HG02970 (cell line): ENCODE measurements around the gene SKIC3.
A peak's percentile ranks its signal among the peaks of the same experiment; 100 is the strongest.

Source experiments
- ATAC-seq: cut with Tn5 transposase; IDR thresholded peaks from one replicate; pipeline ENCODE4 v1.9.1; 2021; ENCODE audit warnings: mild to moderate bottlenecking, moderate library complexity, moderate number of reproducible peaks; ENCODE audit not compliant: unreplicated experiment, low FRiP score

SKIC3 gene

DNA sequence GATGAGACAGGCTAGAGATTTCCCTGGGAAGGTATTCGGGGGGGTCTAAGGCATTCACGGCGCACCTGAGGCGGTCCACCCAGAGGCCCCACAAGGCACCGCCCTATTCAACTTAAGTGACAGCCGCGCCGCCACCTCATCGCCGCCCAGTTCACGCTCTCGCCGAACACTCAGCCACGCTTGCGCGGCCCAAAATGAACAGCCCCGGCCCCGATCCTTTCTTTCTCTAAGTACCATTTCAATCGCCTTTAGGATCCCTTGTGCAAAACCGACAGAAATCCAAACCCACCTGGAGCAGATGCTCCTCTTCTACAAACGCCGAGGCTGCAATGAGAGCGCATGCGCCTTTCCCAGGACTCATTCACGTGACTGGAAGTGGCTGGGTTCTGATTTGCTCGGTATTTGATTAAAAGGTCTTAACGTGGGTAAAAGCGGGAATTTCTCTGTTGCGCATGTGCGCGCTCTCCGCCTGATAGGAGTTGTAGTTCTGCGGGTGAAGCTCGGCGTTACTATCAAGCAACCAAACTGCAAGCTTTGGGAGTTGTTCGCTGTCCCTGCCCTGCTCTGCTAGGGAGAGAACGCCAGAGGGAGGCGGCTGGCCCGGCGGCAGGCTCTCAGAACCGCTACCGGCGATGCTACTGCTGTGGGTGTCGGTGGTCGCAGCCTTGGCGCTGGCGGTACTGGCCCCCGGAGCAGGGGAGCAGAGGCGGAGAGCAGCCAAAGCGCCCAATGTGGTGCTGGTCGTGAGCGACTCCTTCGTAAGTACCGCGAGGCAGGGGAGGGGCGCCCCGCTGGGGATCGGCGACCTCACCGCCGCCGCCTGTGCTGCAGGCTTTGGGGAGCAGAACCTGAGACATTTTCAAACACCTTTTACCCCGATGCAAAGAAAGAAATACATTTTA is at the start of gene SKIC3, which contains the start of gene ARSK:
TSS of gene SKIC3 (minus strand) at position 331 of the 902 bp plus-strand sequence. CDS start 7,827 bp downstream, outside the sequence.
TSS of gene ARSK (plus strand) at position 455 of the 902 bp plus-strand sequence. CDS start at position 633, 178 bp downstream.
- ATAC-seq, result peak; percentile 89

DNA sequence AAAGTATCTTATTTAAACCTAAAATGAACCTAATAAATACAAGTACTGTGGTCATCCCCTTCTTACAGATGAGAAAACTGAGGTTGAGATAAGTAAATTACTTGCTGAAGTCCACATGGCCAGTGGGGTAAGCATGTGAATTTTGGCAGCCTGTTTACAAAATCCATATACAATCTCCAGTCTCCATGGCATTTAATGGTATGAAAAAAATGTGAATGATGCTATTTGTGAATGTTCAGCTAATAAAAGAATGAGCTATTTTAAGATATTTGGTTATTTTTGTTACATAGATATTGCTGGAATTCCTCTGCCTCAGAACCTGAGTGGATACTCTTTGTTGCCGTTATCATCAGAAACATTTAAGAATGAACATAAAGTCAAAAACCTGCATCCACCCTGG is 45.8 kb upstream of the SKIC3 start:
- ATAC-seq, result no peak

DNA sequence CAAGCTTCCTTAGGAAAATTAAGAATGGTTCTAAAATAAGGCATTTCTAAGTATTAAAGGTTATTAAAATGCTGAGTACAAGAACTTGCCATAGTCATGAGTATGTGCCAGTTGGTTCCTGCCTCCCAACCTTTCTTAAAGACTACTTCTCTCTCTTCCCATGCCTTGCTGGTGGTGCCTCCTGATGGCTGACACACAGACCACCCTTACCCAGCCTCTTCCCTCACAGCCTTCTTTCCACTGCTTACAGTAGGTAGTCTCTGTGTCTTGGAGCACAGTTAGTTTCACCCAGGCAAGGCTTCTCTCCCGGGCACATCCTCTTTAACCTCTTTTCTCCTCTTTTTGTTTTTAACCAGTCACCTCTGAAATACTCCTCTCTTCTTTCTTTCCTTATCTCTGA is 44.5 kb upstream of the SKIC3 start:
- no peak for ATAC-seq

DNA sequence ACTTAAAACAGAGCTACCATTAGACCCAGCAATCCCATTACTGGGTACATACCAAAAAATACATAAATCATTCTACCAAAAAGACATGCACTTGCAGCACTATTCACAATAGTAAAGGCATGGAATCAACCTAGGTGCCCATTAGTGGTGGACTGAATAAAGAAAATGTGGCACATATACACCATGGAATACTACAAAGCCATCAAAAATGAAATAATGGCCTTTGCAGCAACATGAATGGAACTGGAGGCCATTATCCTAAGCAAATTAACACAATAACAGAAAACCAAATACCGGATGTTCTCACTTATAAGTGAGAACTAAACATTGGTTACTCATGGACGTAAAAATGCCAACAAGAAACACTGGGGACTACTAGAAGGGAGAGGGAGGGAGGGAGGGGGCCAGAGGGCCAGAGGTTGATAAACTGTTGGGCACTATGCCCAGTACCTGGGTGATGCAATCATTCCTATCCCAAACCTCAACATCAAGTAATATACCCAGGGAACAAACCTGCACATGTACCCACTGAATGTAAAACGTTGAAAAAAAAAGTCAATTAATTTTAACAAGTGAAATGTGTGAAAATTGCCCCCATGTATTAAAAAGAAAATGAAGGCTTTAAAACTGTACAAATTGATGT is 40.6 kb upstream of the SKIC3 start:
- no peak for ATAC-seq

DNA sequence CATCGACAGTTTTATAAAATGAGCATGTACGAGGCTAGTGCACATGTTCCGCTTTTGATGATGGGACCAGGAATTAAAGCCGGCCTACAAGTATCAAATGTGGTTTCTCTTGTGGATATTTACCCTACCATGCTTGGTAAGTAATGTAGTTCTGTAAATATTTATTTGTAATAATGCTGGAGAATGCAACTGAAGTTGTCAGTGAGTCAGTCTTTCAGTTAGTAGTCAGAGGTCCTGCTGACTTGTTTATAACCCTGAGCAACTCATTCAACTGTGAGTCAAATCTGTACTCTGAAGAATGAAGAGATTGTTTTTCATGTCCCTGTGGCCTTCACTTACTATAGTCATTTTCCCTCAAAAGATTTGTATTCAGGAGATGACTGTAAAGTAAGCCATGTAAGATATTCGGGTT is 36.7 kb upstream of the SKIC3 start:
- ATAC-seq, result no peak

DNA sequence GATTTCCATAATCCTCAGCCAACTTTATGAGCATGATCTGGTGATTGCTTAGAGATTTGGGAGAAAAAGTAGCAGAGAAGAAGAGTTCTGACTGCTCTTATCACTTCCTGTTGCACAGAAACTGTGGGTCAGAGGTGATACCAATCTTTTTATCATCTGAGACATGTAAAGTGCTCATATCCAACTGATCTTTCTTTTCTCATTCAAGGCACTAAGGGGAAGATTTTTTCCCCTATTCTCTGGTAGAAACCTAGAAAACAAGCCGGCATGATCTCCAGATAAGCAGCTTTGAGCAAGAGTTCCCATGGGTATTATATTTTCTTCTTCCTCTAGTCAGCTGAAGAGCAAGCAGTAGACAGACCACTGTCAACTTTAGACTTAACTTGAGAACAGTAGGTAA is 36.1 kb upstream of the SKIC3 start:
- ATAC-seq, result no peak

DNA sequence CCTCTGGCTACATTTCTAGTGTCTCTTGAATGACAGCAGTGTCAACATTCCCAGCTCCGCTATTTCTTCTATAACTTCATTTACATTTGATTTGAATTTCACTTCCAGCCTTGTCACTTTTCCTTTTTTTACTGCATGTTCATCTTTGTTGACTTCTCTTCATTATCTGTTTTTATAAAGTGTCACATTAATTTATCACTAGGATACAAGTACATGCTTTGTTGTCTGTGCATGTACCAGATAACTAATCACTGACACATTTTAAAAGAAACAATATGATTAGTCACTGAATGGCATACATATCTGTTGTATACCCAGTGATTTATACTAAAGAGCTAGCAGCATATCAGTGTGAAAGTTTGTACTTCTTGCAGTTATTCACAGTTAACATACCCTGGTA is 29.2 kb upstream of the SKIC3 start:
- ATAC-seq, result no peak

DNA sequence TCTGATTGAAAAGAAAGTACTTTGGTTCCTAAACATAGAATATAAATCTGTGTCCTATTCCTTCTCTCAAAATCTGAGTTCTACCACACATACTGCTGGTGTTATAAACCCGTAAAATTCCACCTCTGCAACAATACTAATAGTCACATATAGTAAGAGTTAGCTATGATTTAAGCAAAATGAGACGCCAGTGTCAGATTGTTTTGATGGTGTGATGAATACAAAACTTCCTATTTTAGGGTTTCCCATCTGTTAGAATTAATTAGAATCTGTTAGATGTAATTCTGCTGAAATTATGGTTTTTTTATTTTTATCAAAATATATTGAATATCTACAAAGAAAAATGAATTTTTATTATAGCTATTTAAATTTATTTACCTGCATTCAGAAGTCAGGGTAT is 26.8 kb upstream of the SKIC3 start:
- no peak for ATAC-seq

DNA sequence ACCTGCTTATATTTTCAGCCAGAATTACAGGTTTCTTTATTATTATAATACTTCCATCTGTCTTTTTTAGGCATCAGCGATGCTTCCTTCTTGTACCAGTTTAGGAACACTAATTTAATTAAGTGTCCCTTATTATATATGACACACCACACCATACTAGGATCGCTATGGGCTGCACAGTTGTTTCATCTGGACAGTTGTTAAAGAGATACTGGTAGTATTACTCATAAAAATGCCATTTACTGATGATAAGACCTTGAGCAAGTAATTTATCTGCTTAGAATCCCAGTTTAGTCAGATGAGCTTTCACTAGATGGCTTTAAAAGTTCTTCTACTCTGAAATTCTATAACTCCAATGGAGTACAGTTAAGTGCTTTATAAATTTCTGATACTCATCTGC is 17.2 kb upstream of the SKIC3 start:
- no peak for ATAC-seq

DNA sequence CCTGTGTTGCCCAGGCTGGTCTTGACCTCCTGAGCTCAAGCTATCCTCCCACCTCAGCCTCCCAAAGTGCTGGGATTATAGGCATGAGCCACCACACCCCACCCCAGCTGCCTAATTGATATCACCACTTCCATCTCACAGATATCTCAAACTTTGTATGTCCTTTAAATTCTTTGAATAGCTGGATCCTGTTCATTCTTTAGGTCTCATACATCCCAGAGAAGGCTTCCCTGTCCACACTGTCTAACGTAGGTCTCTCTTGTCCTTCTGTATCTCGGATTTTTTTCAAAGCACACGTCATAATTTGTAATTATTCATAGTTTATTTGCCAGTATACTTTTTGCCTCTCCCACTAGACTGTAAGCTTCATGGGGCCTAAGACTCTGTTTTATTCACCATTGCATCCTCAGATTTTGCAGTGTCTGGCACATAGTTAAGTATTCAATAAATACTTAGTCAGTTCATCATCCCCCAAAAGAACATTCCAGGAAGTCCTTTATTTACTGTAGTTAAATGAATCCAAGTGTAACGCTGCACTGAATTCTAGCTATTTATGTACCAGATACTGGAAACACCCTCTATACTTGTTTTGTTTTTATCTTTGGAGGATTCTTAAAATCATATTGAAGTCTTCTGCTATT is 10.6 kb upstream of the SKIC3 start:
- no peak for ATAC-seq

DNA sequence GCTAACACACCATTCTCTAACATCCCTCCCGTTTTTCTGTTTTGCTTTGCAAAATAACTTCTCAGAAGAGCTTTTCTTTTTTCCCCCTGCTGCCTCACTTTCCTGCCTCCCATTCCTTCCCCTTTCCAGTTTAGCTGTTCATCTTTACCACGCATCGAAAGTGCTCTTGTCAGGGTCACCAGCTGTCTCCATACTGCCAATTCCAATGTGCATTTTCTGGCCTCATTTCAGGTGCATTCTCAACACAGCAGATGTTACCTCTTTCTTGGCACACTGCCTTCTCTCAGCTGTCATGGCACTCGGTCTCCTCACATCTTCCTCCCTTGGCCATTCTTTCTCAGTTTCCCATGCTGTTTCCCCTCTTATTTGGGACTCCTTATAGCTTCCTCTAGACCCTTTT is 9.7 kb upstream of the SKIC3 start:
- ATAC-seq, result no peak

DNA sequence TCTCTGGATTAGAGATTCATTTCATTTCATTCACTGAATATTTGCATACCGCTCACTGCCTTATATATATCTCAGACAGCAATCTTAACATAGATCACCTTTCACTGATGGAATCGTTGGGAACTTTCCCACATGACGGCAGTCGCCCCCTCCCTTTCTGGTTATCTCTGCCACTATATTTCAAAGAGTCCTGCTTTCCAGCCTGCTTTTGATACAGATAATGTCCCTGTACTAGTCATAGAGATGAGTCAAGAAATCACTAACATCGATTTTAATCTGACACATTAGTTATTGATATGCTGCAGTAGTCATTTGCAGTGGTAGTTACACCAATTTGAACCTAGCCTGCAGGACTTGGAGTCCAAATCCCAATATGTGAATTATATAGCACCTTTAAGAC is 8.6 kb upstream of the SKIC3 start:
- ATAC-seq, result no peak

DNA sequence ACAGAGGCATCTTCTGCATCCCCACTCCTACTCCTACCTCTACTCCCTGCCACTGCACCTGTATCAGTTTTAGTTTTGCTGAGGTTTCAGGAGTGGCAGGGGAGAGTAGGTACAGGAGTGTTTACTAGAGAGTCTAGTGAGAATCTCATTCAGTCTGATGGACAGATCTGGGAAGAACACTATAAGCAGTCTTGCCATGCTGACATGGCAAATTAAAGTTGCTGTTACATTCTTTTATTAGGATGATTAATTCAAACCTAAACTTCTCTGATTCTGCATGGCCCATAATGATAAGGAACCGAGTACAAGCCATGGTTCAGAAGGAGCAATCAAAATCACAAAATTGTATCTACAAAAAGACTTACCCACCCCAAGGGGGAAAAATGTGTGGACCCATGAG is 7.5 kb upstream of the SKIC3 start:
- ATAC-seq, result no peak

DNA sequence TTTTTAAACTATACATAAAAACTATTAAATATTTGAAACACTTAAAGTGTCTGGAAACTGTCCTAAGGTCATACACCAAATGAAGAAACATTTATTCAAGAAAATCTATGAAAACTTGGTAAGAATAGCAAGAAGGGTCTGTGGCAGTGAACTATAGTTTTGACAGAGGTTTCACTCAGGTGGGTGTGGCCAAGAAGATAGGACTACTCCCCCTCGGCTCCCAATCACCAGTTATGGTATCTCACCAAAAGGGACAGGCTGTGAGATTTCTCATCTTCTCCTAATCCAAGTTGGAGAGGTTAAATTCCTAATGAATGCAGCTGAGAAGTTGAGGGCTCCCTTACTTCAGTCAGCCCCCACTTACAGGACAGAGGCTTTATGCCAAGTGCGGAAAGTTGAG is 3.1 kb upstream of the SKIC3 start:
- no peak for ATAC-seq

DNA sequence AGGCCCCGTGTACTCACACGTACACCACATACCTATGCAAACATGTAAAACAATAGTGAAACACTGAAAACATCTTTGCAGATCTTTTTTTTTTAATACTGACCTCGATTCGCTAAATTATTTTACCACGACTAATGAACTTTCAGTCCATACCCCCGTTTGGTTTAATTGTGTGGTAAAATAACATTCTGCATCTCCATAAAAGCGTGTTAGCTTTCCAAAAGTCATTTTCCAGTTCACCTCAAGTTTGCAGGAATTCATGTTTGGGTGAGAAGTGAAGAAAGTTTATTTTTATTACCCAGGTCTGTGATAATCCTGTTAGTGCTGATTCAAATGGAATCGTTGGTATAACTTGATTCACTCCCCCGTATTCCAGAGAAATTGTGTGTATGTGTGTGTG is 776 bp upstream of the SKIC3 start:
- ATAC-seq, result no peak

DNA sequence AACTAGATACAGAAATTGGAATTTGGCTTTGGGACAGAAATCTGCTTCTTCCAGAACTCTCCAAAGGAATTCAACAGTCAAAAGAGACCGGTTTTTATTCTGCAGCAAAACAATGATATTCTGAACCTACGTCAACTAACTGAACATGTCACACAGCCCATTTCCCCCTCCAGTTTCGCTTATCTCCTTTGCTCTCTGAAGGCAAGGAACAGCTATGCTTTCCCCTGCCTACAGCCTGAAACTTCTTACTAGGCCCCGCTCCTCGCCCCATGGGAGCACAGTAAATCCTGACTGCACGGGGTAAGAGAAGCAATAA is 488 bp downstream of the SKIC3 start:
- ATAC-seq, result no peak

DNA sequence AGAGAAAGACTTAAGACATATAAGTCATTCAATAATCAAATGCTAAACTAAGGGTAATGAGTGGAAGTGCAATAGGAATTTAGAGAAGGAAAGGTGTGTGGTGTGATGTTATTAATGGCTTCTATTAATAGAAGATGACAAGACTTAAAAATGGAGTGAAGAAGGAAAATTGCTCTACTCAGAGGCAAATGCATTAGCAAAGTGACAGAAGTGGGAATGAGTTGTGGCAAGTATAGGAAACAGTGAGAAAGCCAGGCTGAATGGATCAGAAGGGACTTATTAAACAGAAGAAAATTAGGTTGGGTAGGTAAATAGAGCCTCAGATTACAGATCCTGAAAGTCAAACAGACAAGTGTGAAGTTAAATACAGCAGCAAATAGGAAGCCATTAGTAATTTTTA is 5.7 kb downstream of the SKIC3 start:
- ATAC-seq, result no peak

DNA sequence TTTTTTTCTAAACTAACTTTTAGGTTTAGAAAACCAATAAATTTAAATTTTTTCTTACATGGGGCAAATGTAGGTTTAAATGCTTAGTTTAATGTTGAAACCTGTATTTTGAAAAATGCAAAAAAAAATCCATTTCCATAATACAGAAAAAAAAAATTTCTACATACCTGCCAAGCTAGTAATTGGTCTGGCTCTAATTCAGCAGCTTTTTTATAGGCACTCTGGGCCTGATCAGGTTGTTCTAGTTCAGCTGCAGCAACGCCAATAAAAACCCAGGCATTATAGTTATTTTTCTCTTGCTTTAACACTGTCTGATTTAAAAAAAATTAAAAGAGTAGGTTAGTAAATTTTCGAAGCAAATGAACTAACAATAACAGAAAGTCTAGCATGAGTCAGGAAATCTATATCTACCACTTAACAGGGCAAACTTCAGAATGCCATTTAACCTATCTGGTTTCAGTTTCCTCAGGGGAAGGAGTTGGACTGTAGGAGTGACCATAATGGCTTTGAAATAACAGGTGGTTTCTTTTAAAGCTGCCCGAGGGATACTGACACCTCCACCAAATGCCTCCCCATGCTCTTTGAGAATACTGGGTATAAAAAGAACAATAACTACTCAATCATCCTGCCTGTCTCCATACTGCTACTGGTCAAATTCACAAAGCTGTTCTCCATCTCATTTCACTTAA is 11.6 kb downstream of the SKIC3 start:
- no peak for ATAC-seq

DNA sequence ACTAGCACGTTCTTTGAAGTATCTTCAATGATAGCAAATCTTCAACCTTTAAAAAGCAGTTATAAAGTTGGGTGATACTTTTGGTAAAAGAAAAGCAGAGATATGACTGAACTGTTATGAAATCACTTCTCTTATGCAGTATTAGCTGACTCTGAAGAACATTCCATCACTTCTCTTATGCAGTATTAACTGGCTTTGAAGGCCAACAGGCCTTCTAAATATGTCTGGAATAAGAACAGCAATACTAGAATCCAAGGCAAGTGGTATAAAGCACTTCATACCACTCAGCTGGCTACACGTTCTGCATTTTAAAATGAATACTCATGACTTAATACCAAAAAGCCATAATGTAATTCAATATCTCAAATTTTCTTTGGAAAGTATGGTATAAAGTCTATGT is 17.3 kb downstream of the SKIC3 start:
- no peak for ATAC-seq

DNA sequence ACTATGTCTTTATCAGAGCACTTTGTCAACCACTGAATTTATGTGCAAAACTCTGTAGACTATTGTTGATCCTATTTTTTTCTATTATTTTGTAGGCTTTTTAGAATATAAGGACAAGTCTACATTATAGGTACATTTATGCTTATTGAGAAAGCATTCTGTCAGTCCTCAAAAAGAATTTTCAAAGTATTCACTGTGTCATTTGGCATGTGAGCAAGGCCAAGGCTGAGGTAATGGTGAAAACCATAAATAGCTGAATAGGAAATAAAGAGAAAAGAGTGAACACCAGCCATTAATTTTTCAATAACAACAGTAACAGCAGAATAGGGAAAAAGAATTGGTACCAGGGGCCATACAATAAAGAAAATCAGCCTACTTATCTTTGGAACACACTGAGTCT is 21.0 kb downstream of the SKIC3 start:
- no peak for ATAC-seq

DNA sequence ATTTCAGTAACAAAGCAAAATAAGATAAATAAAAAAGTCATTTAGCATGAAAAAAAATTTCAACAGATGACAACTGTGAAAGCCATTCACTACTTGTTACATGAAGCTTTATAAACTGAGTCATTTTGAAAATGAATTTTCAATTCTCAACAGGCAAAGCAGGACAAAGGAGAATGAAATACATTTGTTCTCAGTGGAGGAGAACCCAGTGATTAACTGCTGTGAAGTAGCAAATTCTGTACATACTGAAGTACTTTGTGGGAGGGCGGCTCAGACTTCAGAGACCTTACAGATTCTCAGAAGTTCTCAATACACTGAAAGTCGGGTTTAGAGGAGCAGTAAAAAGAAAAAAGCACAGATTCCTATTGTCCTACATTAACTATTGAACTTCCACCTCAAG is 21.7 kb downstream of the SKIC3 start:
- no peak for ATAC-seq
